ENCODE measurements around the gene SGO2.

SGO2 gene

GRCh38 chr2:200525882-200526651 is at the start of gene SGO2:
SGO2 (plus strand) TSS chr2:200526207; CDS start chr2:200532976, 6,769 bp downstream.
- peak; percentile 93 for DNase-seq

GRCh38 chr2:200476836-200477235 is 49.2 kb upstream of the SGO2 start:
- no peak for DNase-seq

GRCh38 chr2:200477667-200478131 is 48.3 kb upstream of the SGO2 start:
- no peak for DNase-seq

- DNase-seq, result no peak
These were observed 46.2 kb upstream of the SGO2 start for GRCh38 chr2:200479692-200480265.

- DNase-seq, result no peak
These were observed 43.8 kb upstream of the SGO2 start for GRCh38 chr2:200482194-200482593.

GRCh38 chr2:200483729-200484198 is 42.2 kb upstream of the SGO2 start:
- no peak for DNase-seq

GRCh38 chr2:200484934-200485333 is 41.1 kb upstream of the SGO2 start:
- DNase-seq, result no peak

- DNase-seq, result no peak
These were observed 39.5 kb upstream of the SGO2 start for GRCh38 chr2:200486529-200486928.

- no peak for DNase-seq
These were observed 37.8 kb upstream of the SGO2 start for GRCh38 chr2:200488169-200488568.

GRCh38 chr2:200490001-200490400 is 36.0 kb upstream of the SGO2 start:
- DNase-seq, result no peak

GRCh38 chr2:200492656-200493055 is 33.4 kb upstream of the SGO2 start:
- DNase-seq, result no peak

- no peak for DNase-seq
These were observed 32.0 kb upstream of the SGO2 start for GRCh38 chr2:200494048-200494447.

GRCh38 chr2:200496696-200497095 is 29.3 kb upstream of the SGO2 start:
- DNase-seq, result no peak

GRCh38 chr2:200498402-200499162 is 27.4 kb upstream of the SGO2 start:
- DNase-seq, result no peak

- no peak for DNase-seq
These were observed 23.8 kb upstream of the SGO2 start for GRCh38 chr2:200502196-200502595.

GRCh38 chr2:200506679-200507078 is 19.3 kb upstream of the SGO2 start:
- no peak for DNase-seq

- no peak for DNase-seq
These were observed 18.8 kb upstream of the SGO2 start for GRCh38 chr2:200507179-200507578.

- DNase-seq, result no peak
These were observed 16.8 kb upstream of the SGO2 start for GRCh38 chr2:200509235-200509611.

GRCh38 chr2:200509612-200510433 is 16.2 kb upstream of the SGO2 start, which contains the start of gene KCTD18:
KCTD18 (minus strand) TSS chr2:200510068; CDS start chr2:200507016, 3,052 bp downstream.
- peak; percentile 87 for DNase-seq

- DNase-seq, result no peak
These were observed 10.9 kb upstream of the SGO2 start for GRCh38 chr2:200515155-200515554.

GRCh38 chr2:200523158-200523557 is 2.8 kb upstream of the SGO2 start:
- DNase-seq, result no peak

- DNase-seq, result no peak
These were observed 2.4 kb upstream of the SGO2 start for GRCh38 chr2:200523604-200524003.

- DNase-seq, result no peak
These were observed 941 bp upstream of the SGO2 start for GRCh38 chr2:200525066-200525465.
